HepG2 (cell line): ENCODE data around the gene ZBTB32. TPM values are rescaled to one million over a fixed set of nuclear protein-coding genes. Genes with fewer than 3 reads are reported as not detected.

ENCODE experiments used
- BRCA1 ChIP-seq: sonication (generic); formaldehyde crosslinking; IDR thresholded peaks from 2 replicates; pipeline ENCODE4 v1.4.0; 2020; ENCODE audit warnings: missing genetic modification reagents
- CENPX ChIP-seq: sonication (generic); formaldehyde crosslinking; IDR thresholded peaks from 2 replicates; pipeline ENCODE4 v1.9.0; 2021; ENCODE audit warnings: mild to moderate bottlenecking, missing genetic modification reagents, moderate library complexity
- ELF3 ChIP-seq: IDR thresholded peaks from 2 replicates; pipeline ENCODE4 v1.6.1; 2016; ENCODE audit warnings: missing genetic modification reagents, missing compliant biosample characterization
- HDAC1 ChIP-seq: sonication (generic); formaldehyde crosslinking; IDR thresholded peaks from 2 replicates; pipeline ENCODE4 v1.5.1; 2020; ENCODE audit warnings: mild to moderate bottlenecking, missing genetic modification reagents
- IKZF4 ChIP-seq: sonication (generic); formaldehyde crosslinking; IDR thresholded peaks from 2 replicates; pipeline ENCODE4 v1.5.1; 2020; ENCODE audit warnings: borderline replicate concordance, mild to moderate bottlenecking, low read depth, missing genetic modification reagents; ENCODE audit errors: not compliant biosample characterization
- IRX3 ChIP-seq: sonication (generic); formaldehyde crosslinking; IDR thresholded peaks from 2 replicates; pipeline ENCODE4 v1.8.1; 2023; ENCODE audit warnings: mild to moderate bottlenecking, low read depth, missing genetic modification reagents, borderline replicate concordance
- KDM6A ChIP-seq: IDR thresholded peaks from 2 replicates; pipeline ENCODE4 v1.6.1; 2016; ENCODE audit warnings: low read depth
- MEIS2 ChIP-seq: sonication (generic); formaldehyde crosslinking; IDR thresholded peaks from 2 replicates; pipeline ENCODE4 v1.9.0; 2021; ENCODE audit warnings: mild to moderate bottlenecking, missing genetic modification reagents
- MTF1 ChIP-seq: sonication (generic); formaldehyde crosslinking; IDR thresholded peaks from 2 replicates; pipeline ENCODE4 v1.5.0; 2020; ENCODE audit warnings: missing genetic modification reagents
- NR2C2 ChIP-seq: sonication (generic); formaldehyde crosslinking; IDR thresholded peaks from 2 replicates; pipeline ENCODE4 v1.4.0; 2020; ENCODE audit warnings: missing genetic modification reagents, mild to moderate bottlenecking, moderate library complexity, borderline replicate concordance
- RFX5 ChIP-seq: IDR thresholded peaks from 2 replicates; pipeline ENCODE4 v1.6.1; 2011; ENCODE audit warnings: low read depth, low read length, improper control_type of control experiment
- THAP11 ChIP-seq: IDR thresholded peaks from 2 replicates; pipeline ENCODE4 v1.6.1; 2016; ENCODE audit warnings: missing biosample characterization, missing genetic modification reagents
- ZNF101 ChIP-seq: sonication (generic); formaldehyde crosslinking; IDR thresholded peaks from 2 replicates; pipeline ENCODE4 v1.4.0; 2020; ENCODE audit warnings: mild to moderate bottlenecking, low read depth, missing genetic modification reagents, borderline replicate concordance
- ZNF260 ChIP-seq: sonication (generic); formaldehyde crosslinking; IDR thresholded peaks from 2 replicates; pipeline ENCODE4 v1.4.0; 2020; ENCODE audit warnings: missing genetic modification reagents, low read depth, mild to moderate bottlenecking, borderline replicate concordance
- ZNF614 ChIP-seq: IDR thresholded peaks from 2 replicates; pipeline ENCODE4 v1.6.1; 2018; ENCODE audit warnings: missing biosample characterization, missing genetic modification reagents, inconsistent platforms, borderline replicate concordance
- ZNF746 ChIP-seq: sonication (generic); formaldehyde crosslinking; IDR thresholded peaks from 2 replicates; pipeline ENCODE4 v1.8.0; 2022; ENCODE audit warnings: mild to moderate bottlenecking, missing genetic modification reagents
- polyA plus RNA-seq, 8 experiments: library from polyadenylated mRNA; depleted of rRNA in 3 of 8; stranded (reverse) in 7 of 8; unstranded in 1 of 8; fragments of >200 nt; fragmentation: Illumina TruSeq in 4 of 8; extraction: Trizol in 4 of 8; gene quantifications; 2 replicates each; pipeline versions ENCODE4 v1.2.1 to v1.2.3, GENCODE V29; 2011 to 2016; ENCODE audit warnings: low read depth in 4 of 8, missing spikeins in 1 of 8, mixed read lengths in 1 of 8; ENCODE audit not compliant: insufficient read depth in 1 of 8
- total RNA-seq, 5 experiments: library from RNA; depleted of rRNA; stranded (reverse); fragments of >200 nt; fragmentation: Illumina TruSeq; extraction: Trizol; gene quantifications; 2 replicates each; pipeline ENCODE4 v1.2.3, GENCODE V29; 2016; ENCODE audit warnings: low read depth in 1 of 5
- TF ChIP-seq, protein P1 (sequence below): sonication (generic); formaldehyde crosslinking; conservative IDR thresholded peaks from 2 replicates; pipeline ENCODE4 v1.8.0; 2022; ENCODE audit warnings: low read depth, missing genetic modification reagents
- TF ChIP-seq, protein P2 (sequence below): sonication (generic); formaldehyde crosslinking; IDR thresholded peaks from 2 replicates; pipeline ENCODE4 v1.4.0; 2020; ENCODE audit warnings: mild to moderate bottlenecking, low read depth, missing genetic modification reagents
- TF ChIP-seq, protein P3 (sequence below): sonication (generic); formaldehyde crosslinking; conservative IDR thresholded peaks from 2 replicates; pipeline ENCODE4 v1.5.0; 2020; ENCODE audit warnings: missing genetic modification reagents
- TF ChIP-seq, protein P4 (sequence below): sonication (generic); formaldehyde crosslinking; IDR thresholded peaks from 2 replicates; pipeline ENCODE4 v1.5.0; 2020; ENCODE audit warnings: missing genetic modification reagents
- TF ChIP-seq, protein P5 (sequence below): sonication (generic); formaldehyde crosslinking; IDR thresholded peaks from 2 replicates; pipeline ENCODE4 v1.4.0; 2020; ENCODE audit warnings: missing genetic modification reagents
- TF ChIP-seq, protein P6 (sequence below): sonication (generic); formaldehyde crosslinking; IDR thresholded peaks from 2 replicates; pipeline ENCODE4 v1.4.0; 2020; ENCODE audit warnings: mild to moderate bottlenecking, low read depth, missing genetic modification reagents

ZBTB32 gene
- total and polyA plus RNA-seq, 2 of the 13 experiments (the other 11 are each of a cell fraction or from before 2014, with no cell fraction given): not detected

DNA sequence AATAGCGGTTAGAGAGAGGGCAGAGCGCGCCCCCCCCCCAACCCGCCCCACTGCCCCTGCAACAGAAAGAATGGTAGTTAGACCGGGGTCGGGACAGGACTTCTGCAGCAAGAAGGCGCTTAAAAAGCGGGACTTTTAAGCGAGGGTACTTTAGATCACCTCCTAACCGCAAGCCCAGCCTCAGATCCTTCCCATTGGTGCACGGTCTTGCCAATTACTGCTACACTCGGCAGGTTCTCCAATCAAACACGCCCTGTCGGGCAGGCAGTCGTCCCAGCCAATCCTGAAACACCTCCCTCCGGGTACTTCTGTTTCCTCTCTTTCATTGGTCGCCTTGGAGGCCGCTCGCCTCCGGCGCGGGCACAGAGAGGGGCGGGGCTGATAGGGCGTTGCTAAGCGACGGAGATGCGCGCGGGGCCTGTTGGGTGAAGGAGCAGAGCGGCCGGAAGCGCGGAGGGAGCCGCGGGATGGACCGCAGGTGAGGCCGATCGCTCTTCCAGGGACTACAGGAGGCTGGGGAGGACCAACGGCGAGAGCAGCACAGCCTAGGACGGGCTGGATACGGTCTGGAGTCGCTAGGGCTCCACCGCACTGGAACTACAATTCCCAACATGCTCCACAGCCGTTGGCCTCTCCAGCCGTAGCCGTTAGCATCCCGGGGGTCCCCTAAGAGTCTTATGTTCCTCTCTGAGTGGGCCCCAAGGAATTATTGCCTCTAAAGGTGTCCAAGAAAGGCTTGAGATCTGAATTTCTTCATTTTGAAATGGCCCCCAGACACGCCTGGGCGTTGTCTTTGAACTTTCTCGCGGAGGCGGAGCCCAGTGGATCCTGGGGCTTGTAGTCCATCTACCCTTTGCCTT lies 53.6 kb downstream of the ZBTB32 start, which contains the start of gene PROSER3 (continued):
- TF ChIP-seq HDAC1 (peak; percentile 80), NR2C2 (CRISPR knock-in tag) (peak; percentile 84), BRCA1 (CRISPR knock-in tag) (no peak), ZNF614 (CRISPR knock-in tag) (no peak), MTF1 (CRISPR knock-in tag) (no peak), IKZF4 (CRISPR knock-in tag) (no peak), RFX5 (peak; percentile 24; the same call in 1 of the 2 replicates), ZNF746 (CRISPR knock-in tag) (peak; percentile 57; the same call in 1 of the 2 replicates), ELF3 (CRISPR knock-in tag) (no peak), KDM6A (CRISPR knock-in tag) (no peak), CENPX (CRISPR knock-in tag) (no peak), MEIS2 (CRISPR knock-in tag) (0 out of 2 replicates have a peak, but pooled peaks have one; percentile 69), THAP11 (peak; percentile 97), IRX3 (CRISPR knock-in tag) (no peak), ZNF260 (CRISPR knock-in tag) (no peak), ZNF101 (CRISPR knock-in tag) (no peak)
- TF ChIP-seq, protein P1, sequence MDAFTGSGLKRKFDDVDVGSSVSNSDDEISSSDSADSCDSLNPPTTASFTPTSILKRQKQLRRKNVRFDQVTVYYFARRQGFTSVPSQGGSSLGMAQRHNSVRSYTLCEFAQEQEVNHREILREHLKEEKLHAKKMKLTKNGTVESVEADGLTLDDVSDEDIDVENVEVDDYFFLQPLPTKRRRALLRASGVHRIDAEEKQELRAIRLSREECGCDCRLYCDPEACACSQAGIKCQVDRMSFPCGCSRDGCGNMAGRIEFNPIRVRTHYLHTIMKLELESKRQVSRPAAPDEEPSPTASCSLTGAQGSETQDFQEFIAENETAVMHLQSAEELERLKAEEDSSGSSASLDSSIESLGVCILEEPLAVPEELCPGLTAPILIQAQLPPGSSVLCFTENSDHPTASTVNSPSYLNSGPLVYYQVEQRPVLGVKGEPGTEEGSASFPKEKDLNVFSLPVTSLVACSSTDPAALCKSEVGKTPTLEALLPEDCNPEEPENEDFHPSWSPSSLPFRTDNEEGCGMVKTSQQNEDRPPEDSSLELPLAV (CRISPR knock-in tag): no peak
- TF ChIP-seq, protein P2, sequence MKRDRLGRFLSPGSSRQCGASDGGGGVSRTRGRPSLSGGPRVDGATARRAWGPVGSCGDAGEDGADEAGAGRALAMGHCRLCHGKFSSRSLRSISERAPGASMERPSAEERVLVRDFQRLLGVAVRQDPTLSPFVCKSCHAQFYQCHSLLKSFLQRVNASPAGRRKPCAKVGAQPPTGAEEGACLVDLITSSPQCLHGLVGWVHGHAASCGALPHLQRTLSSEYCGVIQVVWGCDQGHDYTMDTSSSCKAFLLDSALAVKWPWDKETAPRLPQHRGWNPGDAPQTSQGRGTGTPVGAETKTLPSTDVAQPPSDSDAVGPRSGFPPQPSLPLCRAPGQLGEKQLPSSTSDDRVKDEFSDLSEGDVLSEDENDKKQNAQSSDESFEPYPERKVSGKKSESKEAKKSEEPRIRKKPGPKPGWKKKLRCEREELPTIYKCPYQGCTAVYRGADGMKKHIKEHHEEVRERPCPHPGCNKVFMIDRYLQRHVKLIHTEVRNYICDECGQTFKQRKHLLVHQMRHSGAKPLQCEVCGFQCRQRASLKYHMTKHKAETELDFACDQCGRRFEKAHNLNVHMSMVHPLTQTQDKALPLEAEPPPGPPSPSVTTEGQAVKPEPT (CRISPR knock-in tag): no peak
- TF ChIP-seq, protein P3, sequence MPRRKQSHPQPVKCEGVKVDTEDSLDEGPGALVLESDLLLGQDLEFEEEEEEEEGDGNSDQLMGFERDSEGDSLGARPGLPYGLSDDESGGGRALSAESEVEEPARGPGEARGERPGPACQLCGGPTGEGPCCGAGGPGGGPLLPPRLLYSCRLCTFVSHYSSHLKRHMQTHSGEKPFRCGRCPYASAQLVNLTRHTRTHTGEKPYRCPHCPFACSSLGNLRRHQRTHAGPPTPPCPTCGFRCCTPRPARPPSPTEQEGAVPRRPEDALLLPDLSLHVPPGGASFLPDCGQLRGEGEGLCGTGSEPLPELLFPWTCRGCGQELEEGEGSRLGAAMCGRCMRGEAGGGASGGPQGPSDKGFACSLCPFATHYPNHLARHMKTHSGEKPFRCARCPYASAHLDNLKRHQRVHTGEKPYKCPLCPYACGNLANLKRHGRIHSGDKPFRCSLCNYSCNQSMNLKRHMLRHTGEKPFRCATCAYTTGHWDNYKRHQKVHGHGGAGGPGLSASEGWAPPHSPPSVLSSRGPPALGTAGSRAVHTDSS (CRISPR knock-in tag): 0 out of 2 replicates have a peak, but pooled peaks have one; percentile 35
- TF ChIP-seq, protein P4, sequence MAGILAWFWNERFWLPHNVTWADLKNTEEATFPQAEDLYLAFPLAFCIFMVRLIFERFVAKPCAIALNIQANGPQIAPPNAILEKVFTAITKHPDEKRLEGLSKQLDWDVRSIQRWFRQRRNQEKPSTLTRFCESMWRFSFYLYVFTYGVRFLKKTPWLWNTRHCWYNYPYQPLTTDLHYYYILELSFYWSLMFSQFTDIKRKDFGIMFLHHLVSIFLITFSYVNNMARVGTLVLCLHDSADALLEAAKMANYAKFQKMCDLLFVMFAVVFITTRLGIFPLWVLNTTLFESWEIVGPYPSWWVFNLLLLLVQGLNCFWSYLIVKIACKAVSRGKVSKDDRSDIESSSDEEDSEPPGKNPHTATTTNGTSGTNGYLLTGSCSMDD (CRISPR knock-in tag): no peak
- TF ChIP-seq, protein P5, sequence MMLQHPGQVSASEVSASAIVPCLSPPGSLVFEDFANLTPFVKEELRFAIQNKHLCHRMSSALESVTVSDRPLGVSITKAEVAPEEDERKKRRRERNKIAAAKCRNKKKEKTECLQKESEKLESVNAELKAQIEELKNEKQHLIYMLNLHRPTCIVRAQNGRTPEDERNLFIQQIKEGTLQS: 0 out of 2 replicates have a peak, but pooled peaks have one; percentile 7
- TF ChIP-seq, protein P6, sequence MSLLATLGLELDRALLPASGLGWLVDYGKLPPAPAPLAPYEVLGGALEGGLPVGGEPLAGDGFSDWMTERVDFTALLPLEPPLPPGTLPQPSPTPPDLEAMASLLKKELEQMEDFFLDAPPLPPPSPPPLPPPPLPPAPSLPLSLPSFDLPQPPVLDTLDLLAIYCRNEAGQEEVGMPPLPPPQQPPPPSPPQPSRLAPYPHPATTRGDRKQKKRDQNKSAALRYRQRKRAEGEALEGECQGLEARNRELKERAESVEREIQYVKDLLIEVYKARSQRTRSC (CRISPR knock-in tag): 0 out of 2 replicates have a peak, but pooled peaks have one; percentile 58
